HUDEP-2 (cell line): ENCODE results near the gene TPD52L3.

Source experiments
- DNase-seq, 76 experiments: peaks; one replicate each; lab custom pipeline; 2025; ENCODE audit not compliant: unreplicated experiment in 76 of 76; lab: John Stamatoyannopoulos, UW

Gene TPD52L3

GRCh38 chr9:6328103-6328502 is at the start of gene TPD52L3:
TPD52L3 (plus strand) TSS chr9:6328375; CDS start chr9:6328596, 221 bp downstream.
- no peak for DNase-seq

DNA sequence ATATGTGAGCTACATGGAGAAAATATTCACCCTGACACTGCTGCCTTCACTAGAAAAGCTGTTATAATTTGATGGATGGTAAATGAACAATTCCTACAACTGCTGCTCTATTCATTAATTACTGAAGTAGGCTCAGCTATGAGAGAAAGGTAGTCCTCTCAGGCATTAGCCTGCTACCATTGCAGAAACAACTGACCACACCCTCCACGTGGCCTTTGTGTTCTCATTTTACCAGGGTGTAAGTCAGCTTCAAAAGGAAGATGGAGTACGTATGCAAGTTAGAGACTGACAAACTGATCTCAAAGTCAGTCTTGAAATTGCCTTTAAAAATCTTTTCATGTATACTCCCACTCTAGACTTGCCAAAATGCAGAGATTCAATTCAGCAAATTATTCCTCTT is 26.3 kb upstream of the TPD52L3 start:
- DNase-seq: no peak

- DNase-seq: no peak
Measured at GRCh38 chr9:6302417-6302816, 25.8 kb upstream of the TPD52L3 start.

- DNase-seq: no peak
Measured at GRCh38 chr9:6304232-6304631, 23.9 kb upstream of the TPD52L3 start.

DNA sequence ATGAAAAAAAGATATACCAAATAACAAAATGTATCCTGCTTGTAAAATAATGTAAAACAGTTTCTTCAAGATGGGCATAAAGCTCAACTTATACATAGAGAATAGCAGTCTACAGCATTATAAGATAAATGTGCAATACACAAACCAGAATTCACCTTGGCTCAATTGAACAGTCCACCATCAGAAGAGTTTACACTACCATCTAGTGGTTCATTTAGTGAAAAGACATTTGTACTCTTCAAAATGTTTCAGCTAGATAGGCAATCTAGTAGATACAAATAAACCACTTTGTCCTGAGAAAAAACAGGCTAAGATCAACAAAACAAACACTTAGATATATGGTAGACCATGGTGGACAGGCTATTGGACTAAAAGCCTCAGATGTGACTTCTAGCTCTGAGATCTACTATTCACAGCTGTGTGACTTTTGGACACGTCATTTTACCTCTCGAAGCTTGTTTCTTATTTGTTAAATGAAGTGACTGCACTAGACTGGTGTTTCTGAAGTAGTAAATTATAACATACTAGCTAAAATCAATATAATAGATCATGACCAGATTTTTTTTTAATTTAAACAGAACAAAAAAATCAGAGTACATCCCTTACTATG is 22.1 kb upstream of the TPD52L3 start:
- DNase-seq: peak in 6 of 76 experiments; percentile 3 to 22 (median 6)

GRCh38 chr9:6307551-6308096 is 20.6 kb upstream of the TPD52L3 start:
- DNase-seq: no peak

- no peak for DNase-seq
Measured at GRCh38 chr9:6330958-6331634, 2.9 kb downstream of the TPD52L3 start.

GRCh38 chr9:6334305-6334704 is 6.1 kb downstream of the TPD52L3 start:
- DNase-seq: no peak

DNA sequence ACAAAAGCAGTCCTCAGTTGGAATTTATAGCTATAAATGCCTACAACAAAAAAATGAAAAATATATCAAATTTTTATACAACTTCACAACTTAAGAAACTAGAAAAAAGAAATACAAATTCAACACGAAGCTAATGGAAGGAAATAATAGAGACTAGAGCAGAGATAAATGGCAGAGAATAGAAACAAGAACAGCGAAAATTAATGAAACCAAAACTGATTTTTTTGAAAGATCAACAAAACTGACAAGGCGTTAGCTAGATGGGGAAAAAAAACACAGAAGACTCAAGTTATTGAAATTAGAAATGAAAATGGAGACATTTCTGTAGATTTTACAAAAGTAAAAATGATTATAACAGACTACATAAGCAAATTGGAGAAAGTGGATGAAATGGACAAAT is 20.6 kb downstream of the TPD52L3 start:
- DNase-seq: no peak

DNA sequence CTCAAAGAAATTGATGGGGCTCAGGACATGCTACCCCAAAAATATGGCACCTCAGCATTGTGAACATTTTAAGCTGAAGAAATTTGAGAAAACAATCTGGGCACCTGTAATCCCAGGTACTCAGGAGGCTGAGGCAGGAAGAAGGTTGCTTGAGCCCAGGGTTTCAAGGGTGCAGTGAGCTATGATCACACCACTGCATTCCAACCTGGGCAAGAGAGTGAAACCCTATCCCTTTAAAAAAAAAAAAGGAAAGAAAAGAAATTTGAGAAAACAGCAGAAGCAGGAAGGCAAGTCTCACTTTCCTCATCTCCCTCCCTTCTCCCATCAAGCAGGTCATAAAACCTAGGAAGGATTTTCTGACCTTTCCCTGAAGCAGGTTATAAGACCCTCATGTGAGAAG is 23.6 kb downstream of the TPD52L3 start:
- DNase-seq: no peak

GRCh38 chr9:6354072-6354686 is 26.0 kb downstream of the TPD52L3 start:
- DNase-seq: peak in 30 of 76 experiments; percentile 1 to 55 (median 16)

GRCh38 chr9:6355728-6356127 is 27.6 kb downstream of the TPD52L3 start:
- no peak for DNase-seq

DNA sequence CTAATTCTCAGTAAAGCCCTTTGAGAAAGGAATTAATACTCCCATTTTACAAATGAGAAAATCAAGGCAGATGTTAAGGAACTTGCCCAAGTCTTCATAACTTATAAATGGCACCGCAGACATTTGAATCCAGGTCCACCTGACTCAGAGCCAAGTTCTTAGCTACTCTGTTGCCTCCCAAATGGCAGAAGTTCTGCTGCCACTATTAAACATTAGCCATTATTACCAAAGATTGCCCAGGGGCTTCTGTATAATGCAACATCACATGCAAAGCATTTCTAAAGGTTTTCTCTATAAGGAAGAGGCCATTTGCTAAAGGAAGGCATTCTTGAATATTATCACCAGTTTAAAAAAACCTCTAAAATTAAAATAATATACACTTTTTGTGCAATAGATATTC is 28.3 kb downstream of the TPD52L3 start:
- DNase-seq: no peak

DNA sequence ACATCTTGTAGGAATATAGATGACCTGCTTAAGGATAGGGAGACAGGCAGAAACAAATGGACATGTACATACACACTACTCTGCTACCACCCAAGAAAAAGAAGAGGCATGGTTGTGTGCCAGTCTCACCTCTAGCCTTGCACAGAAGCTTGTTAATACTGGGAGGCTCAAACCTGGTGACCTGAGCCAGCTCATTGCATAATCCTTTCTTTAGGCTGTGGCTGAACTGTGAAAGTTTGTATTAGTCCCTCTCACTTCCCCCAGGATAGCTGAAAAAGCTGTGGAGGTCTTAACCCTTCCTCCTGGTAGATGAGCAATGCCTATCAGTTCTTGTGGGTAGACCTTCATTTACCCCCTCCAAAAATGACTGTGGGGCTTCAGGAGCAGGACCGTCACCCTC is 28.7 kb downstream of the TPD52L3 start:
- DNase-seq: no peak

DNA sequence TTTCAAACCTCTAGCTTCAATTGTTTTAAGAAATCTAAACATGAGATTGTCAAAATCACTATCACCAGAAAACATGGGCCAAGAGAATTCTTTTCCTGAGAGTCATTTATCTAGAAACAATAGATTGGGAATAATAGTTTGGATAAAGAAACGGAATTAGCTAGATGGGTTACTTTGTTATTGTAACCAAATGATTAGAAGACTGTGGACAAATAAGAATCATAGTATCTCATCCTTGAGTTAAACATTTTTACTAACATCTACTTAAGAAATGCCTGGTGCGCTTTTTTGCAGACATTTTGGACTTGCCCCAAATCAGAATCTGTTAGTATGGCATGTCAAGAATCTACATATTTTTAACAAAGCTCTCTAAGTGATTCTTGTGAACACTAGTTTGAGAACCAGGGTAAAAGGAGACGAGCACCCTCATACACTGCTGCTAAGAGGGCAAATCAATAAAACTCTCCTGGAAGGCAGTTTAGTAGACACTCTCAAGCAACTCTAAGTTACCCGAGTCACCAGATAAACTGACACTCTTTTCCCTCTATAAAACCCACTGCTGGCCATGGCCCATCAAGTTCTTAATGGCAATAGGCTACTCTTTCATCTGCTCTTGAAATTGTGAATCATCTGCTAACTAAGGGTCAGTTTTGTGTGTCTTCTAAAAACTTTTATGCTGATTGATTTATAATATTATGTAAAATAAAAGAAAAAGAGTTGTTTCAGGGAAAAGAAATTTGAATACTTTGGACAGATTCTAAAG is 39.1 kb downstream of the TPD52L3 start:
- DNase-seq: no peak

DNA sequence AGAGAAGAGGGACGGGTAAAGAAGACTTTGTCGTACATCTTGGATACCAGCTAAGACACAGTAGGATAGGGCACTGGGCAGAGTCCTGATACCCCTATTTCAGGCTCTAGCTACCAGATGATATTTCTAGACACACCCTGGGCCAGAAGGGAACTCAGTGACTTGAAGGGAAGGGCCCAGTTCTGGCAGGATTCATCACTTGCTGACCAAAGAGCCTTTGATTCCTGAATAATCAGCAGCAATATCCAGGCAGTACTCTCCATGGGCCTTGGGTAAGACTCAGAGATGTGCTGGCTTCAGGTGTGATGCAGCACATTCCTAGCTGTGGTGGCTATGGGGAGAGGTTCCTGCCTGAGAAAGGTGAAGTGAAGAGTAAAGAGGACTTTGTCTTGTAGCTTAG is 40.7 kb downstream of the TPD52L3 start:
- no peak for DNase-seq
